HepG2 (cell line): Measurements from ENCODE around the gene DUS3L. TPM values are rescaled to one million over a fixed set of nuclear protein-coding genes. Genes with fewer than 3 reads are reported as not detected.
A peak's percentile ranks its signal among the peaks of the same experiment; 100 is the strongest.

ENCODE experiments used
- CCAR2 ChIP-seq: fragments of 200-400 bp; formaldehyde crosslinking; optimal IDR thresholded peaks from 2 replicates; pipeline ENCODE3; 2018; ENCODE audit warnings: low read depth, mild to moderate bottlenecking, low read length, moderate library complexity
- CREB3 ChIP-seq: sonication (generic); formaldehyde crosslinking; IDR thresholded peaks from 2 replicates; pipeline ENCODE4 v1.5.0; 2020; ENCODE audit warnings: missing genetic modification reagents
- FOXA1 ChIP-seq, 2 experiments: fragments of 450-650 bp in 1 of 2; sonication (generic) in 1 of 2; formaldehyde crosslinking in 1 of 2; IDR thresholded peaks; 2 replicates each; pipeline versions ENCODE4 v1.4.0 to v1.6.1; 2016 to 2020; ENCODE audit warnings: missing genetic modification reagents in 1 of 2
- HNF1A ChIP-seq, 2 experiments: sonication (generic) in 1 of 2; formaldehyde crosslinking in 1 of 2; IDR thresholded peaks; 2 replicates each; pipeline versions ENCODE4 v1.4.0 to v1.6.1; 2016 to 2020; ENCODE audit warnings: borderline replicate concordance in 1 of 2, low read depth in 1 of 2, mild to moderate bottlenecking in 1 of 2, missing genetic modification reagents in 1 of 2
- PHB2 ChIP-seq: fragments of 450-650 bp; IDR thresholded peaks from 2 replicates; pipeline ENCODE4 v1.6.1; 2018; ENCODE audit not compliant: partially characterized antibody
- POGZ ChIP-seq: sonication (generic); formaldehyde crosslinking; IDR thresholded peaks from 2 replicates; pipeline ENCODE4 v1.4.0; 2020; ENCODE audit warnings: mild to moderate bottlenecking, missing genetic modification reagents
- PTBP1 ChIP-seq: fragments of 200-400 bp; formaldehyde crosslinking; IDR thresholded peaks from 2 replicates; pipeline ENCODE4 v1.6.1; 2018; ENCODE audit warnings: low read length, low read depth; ENCODE audit not compliant: poor library complexity, severe bottlenecking
- RORA ChIP-seq: sonication (generic); formaldehyde crosslinking; IDR thresholded peaks from 2 replicates; pipeline ENCODE4 v1.5.0; 2020; ENCODE audit warnings: mild to moderate bottlenecking, missing genetic modification reagents, moderate library complexity
- SAP130 ChIP-seq: IDR thresholded peaks from 2 replicates; pipeline ENCODE4 v1.6.1; 2016; ENCODE audit warnings: low read depth
- ZBED4 ChIP-seq: sonication (generic); formaldehyde crosslinking; IDR thresholded peaks from 2 replicates; pipeline ENCODE4 v1.4.0; 2020; ENCODE audit warnings: missing genetic modification reagents, borderline replicate concordance
- ZBTB7A ChIP-seq: sonication (generic); formaldehyde crosslinking; IDR thresholded peaks from 2 replicates; pipeline ENCODE4 v1.8.0; 2022; ENCODE audit warnings: mild to moderate bottlenecking, missing genetic modification reagents
- ZNF12 ChIP-seq: sonication (generic); formaldehyde crosslinking; IDR thresholded peaks from 2 replicates; pipeline ENCODE4 v1.5.0; 2020; ENCODE audit warnings: missing genetic modification reagents
- ZNF253 ChIP-seq: sonication (generic); formaldehyde crosslinking; IDR thresholded peaks from 2 replicates; pipeline ENCODE4 v1.8.0; 2022; ENCODE audit warnings: mild to moderate bottlenecking, missing genetic modification reagents, borderline replicate concordance
- ZNF317 ChIP-seq: sonication (generic); formaldehyde crosslinking; IDR thresholded peaks from 2 replicates; pipeline ENCODE4 v1.5.0; 2020; ENCODE audit warnings: mild to moderate bottlenecking, missing genetic modification reagents
- ZNF496 ChIP-seq: sonication (generic); formaldehyde crosslinking; IDR thresholded peaks from 2 replicates; pipeline ENCODE4 v1.8.1; 2023; ENCODE audit warnings: mild to moderate bottlenecking, moderate library complexity, missing genetic modification reagents; ENCODE audit not compliant: insufficient replicate concordance
- polyA plus RNA-seq, 8 experiments: library from polyadenylated mRNA; depleted of rRNA in 3 of 8; stranded (reverse) in 7 of 8; unstranded in 1 of 8; fragments of >200 nt; fragmentation: Illumina TruSeq in 4 of 8; extraction: Trizol in 4 of 8; gene quantifications; 2 replicates each; pipeline versions ENCODE4 v1.2.1 to v1.2.3, GENCODE V29; 2011 to 2016; ENCODE audit warnings: low read depth in 4 of 8, missing spikeins in 1 of 8, mixed read lengths in 1 of 8; ENCODE audit not compliant: insufficient read depth in 1 of 8
- total RNA-seq, 5 experiments: library from RNA; depleted of rRNA; stranded (reverse); fragments of >200 nt; fragmentation: Illumina TruSeq; extraction: Trizol; gene quantifications; 2 replicates each; pipeline ENCODE4 v1.2.3, GENCODE V29; 2016; ENCODE audit warnings: low read depth in 1 of 5
- TF ChIP-seq, protein P1 (sequence below): sonication (generic); formaldehyde crosslinking; IDR thresholded peaks from 2 replicates; pipeline ENCODE4 v1.8.1; 2023; ENCODE audit warnings: mild to moderate bottlenecking, missing genetic modification reagents

Gene DUS3L
- total and polyA plus RNA-seq, 2 of the 13 experiments (the other 11 are each of a cell fraction or from before 2014, with no cell fraction given), result 13.3 to 25.1 TPM

DNA sequence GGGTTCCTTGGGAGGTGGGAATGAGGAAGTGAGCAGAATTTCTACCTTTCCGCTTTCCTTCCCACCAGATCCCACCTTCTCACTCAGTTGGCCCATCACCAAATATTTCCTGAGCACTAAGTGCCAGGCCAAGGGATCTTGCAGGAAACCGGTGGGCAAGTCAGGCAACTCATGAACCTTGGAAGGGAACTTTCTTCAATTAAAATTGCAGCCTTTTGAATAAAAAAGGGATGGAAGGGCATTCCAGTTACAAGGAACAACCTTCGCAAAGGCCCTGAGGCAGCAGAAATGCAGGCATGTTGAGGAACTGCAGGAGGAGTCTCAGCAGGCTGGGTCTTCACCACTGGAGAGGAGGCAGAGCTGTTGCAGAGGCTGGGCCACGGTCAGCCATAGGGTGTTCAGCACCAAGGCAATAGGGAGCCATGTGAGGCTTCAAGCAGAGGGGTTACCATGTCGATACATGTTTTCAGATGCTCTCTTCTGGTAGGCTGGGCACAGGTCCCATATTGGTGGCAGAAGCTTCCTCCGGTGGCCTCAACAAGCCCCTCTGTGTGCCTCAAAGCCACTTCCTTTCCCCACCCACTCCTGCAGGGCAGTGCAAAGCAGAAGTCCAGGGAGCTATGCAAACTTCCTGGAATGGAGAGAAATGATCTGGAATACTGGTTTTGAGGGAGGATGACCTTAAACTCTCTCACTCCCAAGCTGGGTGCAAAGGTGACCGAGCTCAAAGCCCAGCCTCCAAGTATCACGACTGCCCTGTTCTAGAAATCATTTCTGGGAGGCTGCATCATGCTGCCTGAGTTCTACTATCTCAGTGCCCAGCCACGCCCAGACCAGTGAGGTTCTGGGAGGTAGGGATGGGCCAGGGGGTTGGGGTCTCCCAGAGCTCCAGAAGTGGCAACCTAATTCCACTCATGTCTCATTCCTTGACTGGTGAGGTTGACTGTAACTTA is 48.4 kb upstream of the DUS3L start, which contains the start of gene FUT6 (continued):
- no peak for TF ChIP-seq HNF1A (IDR thresholded peaks at IDR 0.05; ENCODE audit: low read depth)
- no peak for TF ChIP-seq HNF1A (CRISPR knock-in tag; IDR thresholded peaks at IDR 0.05; ENCODE audit: borderline replicate concordance)
- no peak for TF ChIP-seq FOXA1 (IDR thresholded peaks at IDR 0.05)
- TF ChIP-seq FOXA1 (CRISPR knock-in tag; IDR thresholded peaks at IDR 0.05), result no peak
- no peak for TF ChIP-seq RORA (CRISPR knock-in tag)
- TF ChIP-seq ZNF496 (CRISPR knock-in tag), result no peak
- TF ChIP-seq, protein P1, sequence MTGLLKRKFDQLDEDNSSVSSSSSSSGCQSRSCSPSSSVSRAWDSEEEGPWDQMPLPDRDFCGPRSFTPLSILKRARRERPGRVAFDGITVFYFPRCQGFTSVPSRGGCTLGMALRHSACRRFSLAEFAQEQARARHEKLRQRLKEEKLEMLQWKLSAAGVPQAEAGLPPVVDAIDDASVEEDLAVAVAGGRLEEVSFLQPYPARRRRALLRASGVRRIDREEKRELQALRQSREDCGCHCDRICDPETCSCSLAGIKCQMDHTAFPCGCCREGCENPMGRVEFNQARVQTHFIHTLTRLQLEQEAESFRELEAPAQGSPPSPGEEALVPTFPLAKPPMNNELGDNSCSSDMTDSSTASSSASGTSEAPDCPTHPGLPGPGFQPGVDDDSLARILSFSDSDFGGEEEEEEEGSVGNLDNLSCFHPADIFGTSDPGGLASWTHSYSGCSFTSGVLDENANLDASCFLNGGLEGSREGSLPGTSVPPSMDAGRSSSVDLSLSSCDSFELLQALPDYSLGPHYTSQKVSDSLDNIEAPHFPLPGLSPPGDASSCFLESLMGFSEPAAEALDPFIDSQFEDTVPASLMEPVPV (CRISPR knock-in tag), result no peak; the same call in 1 of the 2 replicates
- no peak for TF ChIP-seq ZBED4 (CRISPR knock-in tag)
- 0 out of 2 replicates have a peak, but pooled peaks have one; percentile 50 for TF ChIP-seq ZBTB7A
- TF ChIP-seq CCAR2, result no peak
- TF ChIP-seq CREB3 (CRISPR knock-in tag), result no peak
- peak; percentile 56 for TF ChIP-seq ZNF317 (CRISPR knock-in tag)
- no peak for TF ChIP-seq POGZ (CRISPR knock-in tag)
- TF ChIP-seq SAP130, result peak; percentile 73
- TF ChIP-seq ZNF253, result no peak
- TF ChIP-seq PHB2, result no peak
- no peak for TF ChIP-seq ZNF12
- no peak for TF ChIP-seq PTBP1
